Heart right ventricle (tissue), 16 donors: ENCODE results near the gene PHLPP1. TPM values are rescaled to one million over a fixed set of nuclear protein-coding genes. Genes with fewer than 3 reads are reported as not detected.

Source experiments
- ATAC-seq, 8 donors: fragments of 200-7000 bp; cut with Tn5 transposase; one replicate each; pipeline ENCODE4 v1.9.1; 2020; ENCODE audit warnings: mild to moderate bottlenecking in 8 of 8, moderate library complexity in 8 of 8, moderate number of reproducible peaks in 1 of 8
- DNase-seq, 2 donors: peaks; one replicate each; pipeline ENCODE4 v3.0.0-alpha.2; 2020
- H3K27ac ChIP-seq, 10 donors: fragments of 200-600 bp; sonication (generic) in 2 of 10; one replicate each; pipeline versions ENCODE4 v1.5.0 to v1.8.0; 2020 to 2022; ENCODE audit warnings: mild to moderate bottlenecking in 3 of 10
- H3K27me3 ChIP-seq, 7 donors: fragments of 200-600 bp; one replicate each; pipeline ENCODE4 v1.8.0; 2021 to 2022; ENCODE audit warnings: mild to moderate bottlenecking in 2 of 7
- H3K36me3 ChIP-seq, 9 donors: fragments of 200-600 bp; sonication (generic) in 1 of 9; one replicate each; pipeline versions ENCODE4 v1.5.0 to v1.8.0; 2020 to 2022; ENCODE audit warnings: mild to moderate bottlenecking in 2 of 9
- H3K4me1 ChIP-seq, 9 donors: fragments of 200-600 bp; sonication (generic) in 1 of 9; one replicate each; pipeline versions ENCODE4 v1.5.0 to v1.8.0; 2020 to 2022; ENCODE audit warnings: mild to moderate bottlenecking in 4 of 9
- H3K4me3 ChIP-seq, 10 donors: fragments of 200-600 bp; sonication (generic) in 2 of 10; one replicate each; pipeline versions ENCODE4 v1.5.0 to v1.8.0; 2020 to 2022; ENCODE audit warnings: mild to moderate bottlenecking in 7 of 10, moderate library complexity in 2 of 10
- H3K9me3 ChIP-seq, 11 donors: fragments of 200-600 bp in 10 of 11; sonication (generic) in 2 of 11; one replicate each; pipeline versions ENCODE4 v1.5.0 to v1.8.0; 2013 to 2022; ENCODE audit warnings: mild to moderate bottlenecking in 2 of 11, control low read depth in 1 of 11, moderate library complexity in 1 of 11
- WGBS, 2 donors: extraction: QIAGEN DNeasy Blood & Tissue Kit; methylation state at CpG; one replicate each; pipeline ENCODE4 v1.1.7; 2013; ENCODE audit warnings: inconsistent platforms in 1 of 2; 5-methylcytosine and 5-hydroxymethylcytosine counted together
- intact Hi-C, 10 donors: fragments of 100-400 bp; cut with DNase I; formaldehyde crosslinking; loops; one replicate each; pipeline versions ENCODE4 v1.11.1 to v1.14.2; 2022
- polyA plus RNA-seq, 2 donors: library from polyadenylated mRNA; stranded (reverse); fragments of 200-250 nt; gene quantifications; one replicate each; pipeline ENCODE4 v1.2.3, GENCODE V29; 2013
- total RNA-seq, 10 donors: library from RNA; stranded (reverse); fragmentation: NEBNext Ultra II Directional in 3 of 10; extraction: Animal tissue kit (Norgen Biotek cat#: 25700) in 3 of 10; gene quantifications; one replicate each; pipeline versions ENCODE4 v1.2.1 to v1.2.4, GENCODE V29; 2021 to 2023
- TF ChIP-seq, protein P1 (sequence below), 9 donors: fragments of 200-600 bp; sonication (generic) in 2 of 9; IDR thresholded peaks; one replicate each; pipeline versions ENCODE4 v1.5.0 to v1.8.0; 2021 to 2022; ENCODE audit warnings: antibody characterized with exemption in 9 of 9, mild to moderate bottlenecking in 5 of 9, moderate library complexity in 1 of 9
- donor health status: Arrhythmogenic right ventricular cardiomyopathy.
- donor health status: ischemic (EF 13 %, LVEDD 7.1; RV severe dilation, severe dysfunction).
- donor health status: healthy with polysubstance abuse.
- donor health status: DM: no; HTN: yes; CAD: no.
- donor health status: DM: no; HTN: no; CAD: no.
- donor health status: ischemic (EF 25% LVEDD 6.9; RV normal size, moderate dysfunction).
- donor health status: ischemic (EF 25% LVEDD 5.7; RV mildly dilated, moderate dysfunction).
- donor health status: healthy.
- donor health status: DM: yes; HTN: yes; CAD: no.
- donor health status: Ischemic cardiomyopathy.
- donor health status: ischemic (EF 35%, LVEDD 5.7; RV mildly dilated, moderate dysfunction).
- donor health status: nonischemic (EF 11% LVEDD 7.7; RV severe dilation, severe dysfunction).
- donor health status: DM: yes; HTN: yes; CAD: no.
- donor health status: PGD.
- donor health status: ischemic (EF 29% LVEDD 5.4; RV normal size, mild dysfunction).
- donor health status: nonischemic (EF 23%, LVEDD 6.1; RV moderate dilation, normal function).

The PHLPP1 gene
- total and polyA plus RNA-seq, 12 donors = 1.8 to 10.7 (median 8.0) TPM

DNA sequence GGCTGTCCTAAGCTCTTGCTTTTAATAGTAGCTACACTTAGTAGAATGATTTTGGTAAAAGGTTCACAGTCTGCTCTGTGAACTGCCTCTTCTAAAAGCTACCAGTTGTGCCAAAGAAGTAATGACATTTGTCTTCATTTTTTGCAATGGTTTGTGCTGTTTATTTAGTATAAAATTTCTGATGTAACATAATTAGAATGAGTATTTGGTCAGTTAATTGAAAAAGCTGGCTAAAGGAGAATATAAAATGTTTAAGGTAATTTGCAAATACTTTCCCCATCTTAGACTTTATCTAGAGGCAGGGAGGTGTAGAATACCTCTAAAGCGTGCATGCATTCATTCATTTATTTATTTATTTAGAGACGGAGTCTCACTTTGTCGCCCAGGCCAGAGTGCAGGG, 71.3 kb downstream of the PHLPP1 start:
- Histone ChIP-seq H3K27me3 (no peaks in the 10 kb centered on the region), H3K27ac (no peak overlapping the region), H3K4me3 (no peak overlapping the region), H3K36me3 (no peaks in the 10 kb centered on the region), H3K9me3 (no peaks in the 10 kb centered on the region), H3K4me1 (peaks cover 0 to 48% (median 21%) of the 10 kb centered on the region in 9 donors)
- DNase-seq (no peak), ATAC-seq (no peak)
- intact Hi-C loops = loop anchor here in 1 of 10 donors (10.0 kb wide), 1 partner anchor 62 kb away; no protein-coding TSS in a partner anchor
- TF ChIP-seq, protein P1, sequence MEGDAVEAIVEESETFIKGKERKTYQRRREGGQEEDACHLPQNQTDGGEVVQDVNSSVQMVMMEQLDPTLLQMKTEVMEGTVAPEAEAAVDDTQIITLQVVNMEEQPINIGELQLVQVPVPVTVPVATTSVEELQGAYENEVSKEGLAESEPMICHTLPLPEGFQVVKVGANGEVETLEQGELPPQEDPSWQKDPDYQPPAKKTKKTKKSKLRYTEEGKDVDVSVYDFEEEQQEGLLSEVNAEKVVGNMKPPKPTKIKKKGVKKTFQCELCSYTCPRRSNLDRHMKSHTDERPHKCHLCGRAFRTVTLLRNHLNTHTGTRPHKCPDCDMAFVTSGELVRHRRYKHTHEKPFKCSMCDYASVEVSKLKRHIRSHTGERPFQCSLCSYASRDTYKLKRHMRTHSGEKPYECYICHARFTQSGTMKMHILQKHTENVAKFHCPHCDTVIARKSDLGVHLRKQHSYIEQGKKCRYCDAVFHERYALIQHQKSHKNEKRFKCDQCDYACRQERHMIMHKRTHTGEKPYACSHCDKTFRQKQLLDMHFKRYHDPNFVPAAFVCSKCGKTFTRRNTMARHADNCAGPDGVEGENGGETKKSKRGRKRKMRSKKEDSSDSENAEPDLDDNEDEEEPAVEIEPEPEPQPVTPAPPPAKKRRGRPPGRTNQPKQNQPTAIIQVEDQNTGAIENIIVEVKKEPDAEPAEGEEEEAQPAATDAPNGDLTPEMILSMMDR (IDR thresholded peaks at IDR 0.05) = no peak
- WGBS, 2 donors = 97 to 99% methylated on average over 3 of the region's 3 CpGs

DNA sequence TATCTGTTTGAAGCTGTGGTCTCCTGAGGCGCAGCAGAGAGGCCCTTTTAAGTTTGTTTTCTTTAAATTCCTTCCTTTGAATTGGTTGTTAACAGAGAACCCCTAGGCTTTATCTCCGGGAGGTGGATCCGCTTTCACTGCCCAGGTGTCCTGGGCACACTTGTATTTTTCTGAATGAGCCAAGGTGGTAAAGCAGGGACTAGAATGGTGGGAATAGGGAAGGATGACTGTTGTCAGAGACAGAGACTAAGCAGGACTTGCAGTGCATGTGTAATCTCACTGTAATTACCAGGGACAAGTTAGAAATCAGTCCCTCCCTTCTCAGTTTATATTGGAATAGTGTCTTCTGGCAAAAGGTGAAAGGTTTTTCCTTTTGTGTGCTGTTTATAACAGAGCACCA, 72.8 kb downstream of the PHLPP1 start:
- H3K36me3 ChIP-seq = no peaks in the 10 kb centered on the region
- ATAC-seq (no peak), DNase-seq (no peak)
- H3K27me3 ChIP-seq = no peaks in the 10 kb centered on the region
- H3K4me1 ChIP-seq = peaks cover 0 to 56% (median 22%) of the 10 kb centered on the region in 9 donors
- no peak overlapping the region for H3K4me3 ChIP-seq
- no peaks in the 10 kb centered on the region for H3K9me3 ChIP-seq
- intact Hi-C loops = loop anchor here in 1 of 10 donors (10.0 kb wide), 1 partner anchor 63 kb away; no protein-coding TSS in a partner anchor
- H3K27ac ChIP-seq = no peak overlapping the region
- TF ChIP-seq, protein P1 (IDR thresholded peaks at IDR 0.05) = no peak
- 98 to 99% methylated on average over 3 of the region's 3 CpGs for WGBS, 2 donors

DNA sequence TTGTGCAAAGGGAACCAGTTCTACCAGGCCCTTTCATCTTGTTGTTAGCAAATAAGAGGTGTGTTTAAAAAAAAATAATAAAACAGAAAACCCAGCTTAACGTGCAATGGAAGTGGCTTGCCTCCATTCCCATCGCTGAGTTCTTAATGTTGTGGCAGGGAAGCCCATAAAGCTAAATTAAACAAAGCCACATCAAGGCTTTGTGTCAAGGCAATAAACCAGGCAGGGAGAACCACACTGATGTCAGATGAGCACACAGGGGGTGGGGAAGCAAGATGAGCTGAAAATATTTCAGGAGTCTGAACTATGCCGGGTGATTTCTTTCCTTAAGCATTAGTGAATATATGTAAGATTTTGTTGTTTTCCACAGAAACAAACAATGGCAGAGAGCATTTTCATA, 73.5 kb downstream of the PHLPP1 start:
- WGBS, 2 donors = 73 to 80% methylated on average over 3 of the region's 3 CpGs
- Histone ChIP-seq H3K4me1 (peaks cover 0 to 56% (median 22%) of the 10 kb centered on the region in 9 donors), H3K27ac (no peak overlapping the region), H3K9me3 (no peaks in the 10 kb centered on the region), H3K27me3 (no peaks in the 10 kb centered on the region), H3K4me3 (no peak overlapping the region), H3K36me3 (no peaks in the 10 kb centered on the region)
- TF ChIP-seq, protein P1 (IDR thresholded peaks at IDR 0.05) = no peak
- intact Hi-C loops = loop anchor here in 1 of 10 donors (10.0 kb wide), 1 partner anchor 64 kb away; no protein-coding TSS in a partner anchor
- ATAC-seq = no peak
- DNase-seq = no peak

DNA sequence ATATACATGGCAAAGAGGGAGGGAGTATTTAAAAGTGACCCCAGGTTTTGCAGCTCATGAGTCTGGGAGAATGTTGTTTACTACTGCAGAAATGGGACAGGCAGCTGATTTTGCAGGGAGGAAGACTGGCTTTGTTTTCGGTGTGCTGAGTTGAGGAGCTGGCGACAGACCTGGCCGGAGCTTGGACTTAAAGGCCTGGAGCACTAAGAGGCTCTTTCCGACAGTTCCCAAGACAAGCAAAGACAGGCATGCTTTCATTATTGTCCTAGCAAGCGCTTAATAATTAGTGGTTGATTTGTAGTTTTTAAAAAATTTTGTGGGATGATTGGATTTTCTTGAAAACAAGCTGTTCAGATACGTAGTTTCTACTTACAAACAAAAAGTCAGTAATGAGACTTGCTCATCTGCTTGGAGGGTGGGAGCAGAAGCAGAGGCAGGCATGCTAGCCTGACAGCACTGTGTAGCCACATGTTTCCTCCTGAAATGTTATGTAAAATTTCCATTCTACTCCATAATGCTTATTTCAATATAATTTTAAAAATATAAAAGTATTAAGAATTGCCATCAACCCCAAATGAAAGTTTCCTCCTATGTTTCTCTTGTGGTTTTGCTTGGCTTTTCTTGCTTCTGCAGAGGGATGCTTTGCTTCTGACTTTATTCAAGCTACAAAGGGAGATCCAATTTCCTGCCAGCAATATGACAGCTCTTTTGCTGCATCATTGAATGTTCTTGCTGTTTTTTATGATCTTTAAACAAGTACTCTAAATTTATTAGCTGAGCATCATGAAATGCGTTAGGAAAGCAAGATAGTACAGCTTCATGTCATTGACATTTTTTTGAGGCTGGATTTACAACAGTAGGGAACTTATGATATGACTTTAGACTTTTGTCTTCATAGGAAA, 75.8 kb downstream of the PHLPP1 start:
- ATAC-seq = peak in 3 of 8 donors; percentile 49 to 59 (median 56)
- Histone ChIP-seq H3K4me1 (peaks cover 0 to 45% (median 13%) of the 10 kb centered on the region in 9 donors), H3K27ac (peak overlapping the region in 2 of 10 donors; percentile 2 to 20)

More for the DNA sequence above, 75.8 kb downstream of the PHLPP1 start:
- intact Hi-C loops = loop anchor here in 2 of 10 donors (10.0 kb wide), 2 partner anchors 66 to 164 kb away; no protein-coding TSS in a partner anchor
- H3K36me3 ChIP-seq = no peaks in the 10 kb centered on the region
- DNase-seq = no peak
- peak overlapping the region in 3 of 10 donors; percentile 5 to 27 (median 12) for H3K4me3 ChIP-seq
- 57 to 59% methylated on average over 7 of the region's 7 CpGs for WGBS, 2 donors
- H3K27me3 ChIP-seq = no peaks in the 10 kb centered on the region
- TF ChIP-seq, protein P1 (IDR thresholded peaks at IDR 0.05) = no peak
- no peaks in the 10 kb centered on the region for H3K9me3 ChIP-seq
